ENCODE results near the gene APOBEC3A. TPM values are rescaled to one million over a fixed set of nuclear protein-coding genes. Genes with fewer than 3 reads are reported as not detected.
"Not testable (repeated sequence)": the region's sequence is repeated elsewhere in the genome, so short reads cannot be mapped to it uniquely, and the experiment has no call there.

Gene APOBEC3A
- total RNA-seq, 1 donor from 2014 or later = 0.52 TPM

GRCh38 chr22:38941488-38941987 lies 15.9 kb upstream of the APOBEC3A start:
- Histone ChIP-seq H3K9ac (ENCODE audit: low read depth in 1 of 3, low read length in 3 of 3) (no peak overlapping the region), H3K27ac (ENCODE audit: low read depth, low read length) (no peak overlapping the region), H3K4me1 (ENCODE audit: control insufficient read depth in 3 of 3, insufficient read depth in 3 of 3, low read length in 3 of 3) (no peaks in the 10 kb centered on the region), H3K4me3 (ENCODE audit: low read length in 3 of 3) (no peak overlapping the region), H3K27me3 (ENCODE audit: control insufficient read depth in 3 of 3, insufficient read depth in 3 of 3, low read length in 3 of 3) (peaks cover 37 to 48% (median 46%) of the 10 kb centered on the region in 3 donors), H3K9me3 (ENCODE audit: control insufficient read depth in 3 of 3, low read length in 3 of 3) (no peaks in the 10 kb centered on the region), H3K36me3 (ENCODE audit: control insufficient read depth in 3 of 3, insufficient read depth in 3 of 3, low read length in 3 of 3) (no peaks in the 10 kb centered on the region)

DNA sequence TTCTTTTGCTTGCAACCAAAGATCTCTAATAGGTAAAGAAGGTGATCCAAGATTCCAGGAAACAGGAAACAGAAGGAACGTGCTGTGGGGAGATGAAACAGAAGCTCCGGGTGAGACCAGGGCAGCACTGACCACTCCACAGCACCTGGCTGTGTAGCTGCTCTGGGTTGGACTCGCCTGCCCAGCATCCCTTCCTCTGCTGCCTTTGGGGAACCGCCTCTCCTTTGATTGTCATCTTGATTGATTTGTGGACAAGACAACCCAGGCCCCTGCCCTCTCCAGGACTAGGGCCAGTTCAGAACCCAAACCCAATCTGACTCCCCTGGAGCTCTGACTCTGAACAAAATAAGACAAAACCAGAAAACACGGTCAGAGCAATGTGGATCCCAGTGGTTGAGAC lies 14.7 kb upstream of the APOBEC3A start:
- Histone ChIP-seq H3K9me3 (ENCODE audit: control insufficient read depth in 3 of 3, low read length in 3 of 3) (no peaks in the 10 kb centered on the region), H3K9ac (ENCODE audit: low read depth in 1 of 3, low read length in 3 of 3) (no peak overlapping the region), H3K36me3 (ENCODE audit: control insufficient read depth in 3 of 3, insufficient read depth in 3 of 3, low read length in 3 of 3) (no peaks in the 10 kb centered on the region), H3K27me3 (ENCODE audit: control insufficient read depth in 3 of 3, insufficient read depth in 3 of 3, low read length in 3 of 3) (peaks cover 41 to 59% (median 49%) of the 10 kb centered on the region in 3 donors), H3K4me1 (ENCODE audit: control insufficient read depth in 3 of 3, insufficient read depth in 3 of 3, low read length in 3 of 3) (no peaks in the 10 kb centered on the region), H3K4me3 (ENCODE audit: low read length in 3 of 3) (no peak overlapping the region), H3K27ac (ENCODE audit: low read depth, low read length) (no peak overlapping the region)

DNA sequence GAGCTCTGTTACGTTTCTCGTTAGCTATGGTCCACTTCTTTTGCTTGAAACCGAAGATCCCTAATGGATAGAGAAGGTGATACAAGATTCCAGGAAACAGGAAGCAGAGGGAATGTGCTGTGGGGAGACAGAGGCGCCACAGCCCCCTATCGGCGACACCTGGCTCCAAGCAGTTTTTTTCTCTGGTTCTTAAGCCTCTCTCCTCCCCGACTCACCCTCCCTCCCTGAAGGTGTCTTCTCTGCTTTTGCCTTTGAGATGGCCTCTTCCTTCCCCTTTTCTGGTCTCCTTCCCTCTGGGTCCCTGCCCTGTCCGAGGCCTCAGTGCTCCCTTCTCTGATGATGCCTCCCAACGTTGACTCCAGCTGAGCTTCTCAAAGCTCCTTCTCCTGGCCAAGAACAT lies 14.2 kb upstream of the APOBEC3A start:
- Histone ChIP-seq H3K4me1 (ENCODE audit: control insufficient read depth in 3 of 3, insufficient read depth in 3 of 3, low read length in 3 of 3) (no peaks in the 10 kb centered on the region), H3K9ac (ENCODE audit: low read depth in 1 of 3, low read length in 3 of 3) (no peak overlapping the region), H3K27ac (ENCODE audit: low read depth, low read length) (no peak overlapping the region), H3K36me3 (ENCODE audit: control insufficient read depth in 3 of 3, insufficient read depth in 3 of 3, low read length in 3 of 3) (no peaks in the 10 kb centered on the region), H3K4me3 (ENCODE audit: low read length in 3 of 3) (no peak overlapping the region), H3K9me3 (ENCODE audit: control insufficient read depth in 3 of 3, low read length in 3 of 3) (no peaks in the 10 kb centered on the region), H3K27me3 (ENCODE audit: control insufficient read depth in 3 of 3, insufficient read depth in 3 of 3, low read length in 3 of 3) (peaks cover 45 to 59% (median 50%) of the 10 kb centered on the region in 3 donors)

- Histone ChIP-seq H3K9me3 (ENCODE audit: control insufficient read depth in 3 of 3, low read length in 3 of 3) (no peaks in the 10 kb centered on the region), H3K9ac (ENCODE audit: low read depth in 1 of 3, low read length in 3 of 3) (no peak overlapping the region), H3K36me3 (ENCODE audit: control insufficient read depth in 3 of 3, insufficient read depth in 3 of 3, low read length in 3 of 3) (no peaks in the 10 kb centered on the region), H3K27me3 (ENCODE audit: control insufficient read depth in 3 of 3, insufficient read depth in 3 of 3, low read length in 3 of 3) (peaks cover 47 to 63% (median 52%) of the 10 kb centered on the region in 3 donors), H3K4me1 (ENCODE audit: control insufficient read depth in 3 of 3, insufficient read depth in 3 of 3, low read length in 3 of 3) (no peaks in the 10 kb centered on the region), H3K27ac (ENCODE audit: low read depth, low read length) (no peak overlapping the region), H3K4me3 (ENCODE audit: low read length in 3 of 3) (no peak overlapping the region)
These were observed 13.5 kb upstream of the APOBEC3A start for GRCh38 chr22:38943882-38944281.

DNA sequence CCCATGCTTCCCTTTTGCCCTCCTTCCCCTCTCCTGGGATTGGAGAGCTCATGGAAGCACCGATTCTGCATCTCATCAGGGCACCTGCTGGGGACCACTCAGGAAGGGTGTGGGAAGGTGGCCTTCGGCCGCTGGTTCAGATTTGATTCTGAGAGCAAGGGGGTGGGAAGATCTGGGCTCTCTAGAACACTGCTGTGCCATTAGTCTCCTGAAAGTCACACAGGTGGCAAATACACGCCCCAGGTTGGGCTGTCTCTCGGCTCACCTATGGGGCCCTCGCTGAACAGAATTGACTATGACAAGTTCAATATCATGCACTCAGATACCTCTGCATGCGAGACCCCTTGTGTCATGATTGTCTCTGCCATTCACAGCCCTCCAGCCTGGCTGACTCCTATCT lies 12.8 kb upstream of the APOBEC3A start:
- Histone ChIP-seq H3K4me1 (ENCODE audit: control insufficient read depth in 3 of 3, insufficient read depth in 3 of 3, low read length in 3 of 3) (no peaks in the 10 kb centered on the region), H3K27me3 (ENCODE audit: control insufficient read depth in 3 of 3, insufficient read depth in 3 of 3, low read length in 3 of 3) (peaks cover 47 to 62% (median 53%) of the 10 kb centered on the region in 3 donors), H3K9me3 (ENCODE audit: control insufficient read depth in 3 of 3, low read length in 3 of 3) (no peaks in the 10 kb centered on the region), H3K4me3 (ENCODE audit: low read length in 3 of 3) (no peak overlapping the region), H3K9ac (ENCODE audit: low read depth in 1 of 3, low read length in 3 of 3) (no peak overlapping the region), H3K27ac (ENCODE audit: low read depth, low read length) (no peak overlapping the region), H3K36me3 (ENCODE audit: control insufficient read depth in 3 of 3, insufficient read depth in 3 of 3, low read length in 3 of 3) (no peaks in the 10 kb centered on the region)

- not testable (repeated sequence) for H3K9ac ChIP-seq (ENCODE audit: low read depth in 1 of 3, low read length in 3 of 3); H3K9me3 ChIP-seq (ENCODE audit: control insufficient read depth in 3 of 3, low read length in 3 of 3); H3K4me1 ChIP-seq (ENCODE audit: control insufficient read depth in 3 of 3, insufficient read depth in 3 of 3, low read length in 3 of 3)
These were observed 11.6 kb upstream of the APOBEC3A start for GRCh38 chr22:38945706-38946338.

DNA sequence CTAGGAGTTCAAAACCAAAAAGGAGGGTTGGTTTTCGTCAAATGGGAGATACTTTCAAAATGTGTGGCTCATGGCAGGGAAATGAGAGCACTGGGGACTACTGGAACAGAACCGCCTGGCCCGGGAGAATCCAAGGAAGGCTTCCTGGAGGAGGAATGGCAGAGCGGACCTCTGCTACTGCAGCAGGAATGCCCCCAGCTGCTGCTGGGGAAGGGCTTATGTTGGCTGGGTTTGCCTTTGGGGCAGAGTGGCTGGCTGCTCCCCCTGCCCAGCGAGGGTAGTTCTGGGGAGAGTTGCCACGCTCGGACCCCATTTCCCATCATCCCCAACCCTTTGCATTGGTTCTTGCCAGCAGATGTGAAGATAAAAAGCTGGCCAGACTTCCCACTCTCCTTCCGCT lies 10.6 kb upstream of the APOBEC3A start:
- peaks cover 42 to 57% (median 55%) of the 10 kb centered on the region in 3 donors for H3K27me3 ChIP-seq (ENCODE audit: control insufficient read depth in 3 of 3, insufficient read depth in 3 of 3, low read length in 3 of 3)
- no peaks in the 10 kb centered on the region for H3K9me3 ChIP-seq (ENCODE audit: control insufficient read depth in 3 of 3, low read length in 3 of 3)
- H3K4me3 ChIP-seq (ENCODE audit: low read length in 3 of 3) = no peak overlapping the region
- H3K36me3 ChIP-seq (ENCODE audit: control insufficient read depth in 3 of 3, insufficient read depth in 3 of 3, low read length in 3 of 3) = no peaks in the 10 kb centered on the region
- H3K27ac ChIP-seq (ENCODE audit: low read depth, low read length) = no peak overlapping the region
- H3K9ac ChIP-seq (ENCODE audit: low read depth in 1 of 3, low read length in 3 of 3) = no peak overlapping the region
- no peaks in the 10 kb centered on the region for H3K4me1 ChIP-seq (ENCODE audit: control insufficient read depth in 3 of 3, insufficient read depth in 3 of 3, low read length in 3 of 3)

More at GRCh38 chr22:38945706-38946338, 11.6 kb upstream of the APOBEC3A start:
- not testable (repeated sequence) for H3K36me3 ChIP-seq (ENCODE audit: control insufficient read depth in 3 of 3, insufficient read depth in 3 of 3, low read length in 3 of 3); H3K27ac ChIP-seq (ENCODE audit: low read depth, low read length); H3K4me3 ChIP-seq (ENCODE audit: low read length in 3 of 3)
- peaks cover 46 to 63% (median 61%) of the 10 kb centered on the region in 3 donors for H3K27me3 ChIP-seq (ENCODE audit: control insufficient read depth in 3 of 3, insufficient read depth in 3 of 3, low read length in 3 of 3)

DNA sequence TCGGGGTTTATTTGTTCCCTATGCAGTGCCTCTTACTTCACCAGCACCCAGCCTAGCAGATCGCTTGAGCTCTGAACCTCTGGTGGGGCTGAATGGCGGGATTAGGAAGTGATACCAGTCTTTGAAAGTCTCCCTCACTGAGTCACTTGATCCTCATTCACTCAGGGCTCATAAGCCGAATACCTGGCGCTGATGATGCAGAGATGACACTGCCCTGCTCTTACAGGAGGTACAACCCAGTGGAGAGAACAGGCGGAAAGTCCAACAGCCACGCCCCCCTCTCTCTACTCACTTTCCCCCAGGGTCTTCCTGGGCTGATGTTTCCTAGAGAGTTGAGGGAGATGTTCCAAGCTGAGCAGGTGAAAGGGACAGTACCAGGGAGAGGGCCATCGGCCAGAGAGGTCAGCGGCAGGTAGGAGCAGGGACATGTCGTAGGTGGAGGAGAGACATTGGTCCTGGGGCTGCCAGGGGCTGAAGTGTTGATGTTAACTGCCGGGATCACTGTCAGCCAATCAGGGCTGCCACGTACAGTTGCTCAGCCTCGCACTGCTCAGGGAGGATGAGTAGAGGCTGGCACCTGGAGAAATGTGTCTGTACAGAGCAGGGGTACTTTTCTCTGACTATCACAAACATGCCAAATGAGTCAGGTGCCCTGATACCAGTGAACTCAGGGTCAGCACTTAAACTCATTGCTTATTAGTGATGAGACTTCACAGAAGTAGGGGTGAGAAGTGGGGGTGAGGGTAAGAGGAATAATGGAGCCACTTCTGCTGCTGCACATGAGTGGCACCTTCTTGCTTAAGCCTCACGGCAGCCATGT lies 9.9 kb upstream of the APOBEC3A start:
- Histone ChIP-seq H3K36me3 (ENCODE audit: control insufficient read depth in 3 of 3, insufficient read depth in 3 of 3, low read length in 3 of 3) (no peaks in the 10 kb centered on the region), H3K27ac (ENCODE audit: low read depth, low read length) (no peak overlapping the region), H3K4me3 (ENCODE audit: low read length in 3 of 3) (no peak overlapping the region), H3K9ac (ENCODE audit: low read depth in 1 of 3, low read length in 3 of 3) (no peak overlapping the region), H3K27me3 (ENCODE audit: control insufficient read depth in 3 of 3, insufficient read depth in 3 of 3, low read length in 3 of 3) (peaks cover 40 to 56% (median 55%) of the 10 kb centered on the region in 3 donors), H3K4me1 (ENCODE audit: control insufficient read depth in 3 of 3, insufficient read depth in 3 of 3, low read length in 3 of 3) (no peaks in the 10 kb centered on the region), H3K9me3 (ENCODE audit: control insufficient read depth in 3 of 3, low read length in 3 of 3) (no peaks in the 10 kb centered on the region)

GRCh38 chr22:38948181-38948940 lies 9.0 kb upstream of the APOBEC3A start:
- H3K4me3 ChIP-seq (ENCODE audit: low read length in 3 of 3) = no peak overlapping the region
- peaks cover 34 to 53% (median 49%) of the 10 kb centered on the region in 3 donors for H3K27me3 ChIP-seq (ENCODE audit: control insufficient read depth in 3 of 3, insufficient read depth in 3 of 3, low read length in 3 of 3)
- H3K4me1 ChIP-seq (ENCODE audit: control insufficient read depth in 3 of 3, insufficient read depth in 3 of 3, low read length in 3 of 3) = no peaks in the 10 kb centered on the region
- H3K9me3 ChIP-seq (ENCODE audit: control insufficient read depth in 3 of 3, low read length in 3 of 3) = no peaks in the 10 kb centered on the region
- no peak overlapping the region for H3K27ac ChIP-seq (ENCODE audit: low read depth, low read length)
- H3K9ac ChIP-seq (ENCODE audit: low read depth in 1 of 3, low read length in 3 of 3) = no peak overlapping the region
- no peaks in the 10 kb centered on the region for H3K36me3 ChIP-seq (ENCODE audit: control insufficient read depth in 3 of 3, insufficient read depth in 3 of 3, low read length in 3 of 3)

Data from skeletal muscle tissue (tissue), 4 donors.